ENCODE results near the gene CFAP57. TPM values are rescaled to one million over a fixed set of nuclear protein-coding genes. Genes with fewer than 3 reads are reported as not detected.

Gene CFAP57
- total RNA-seq, 1 experiment from 2014 or later: 0.44 TPM

- no peak for TF ChIP-seq CTCF (IDR thresholded peaks at IDR 0.05; ENCODE audit: unreplicated experiment)
- DNase-seq (ENCODE audit: unreplicated experiment): no peak
- ChIA-PET POLR2A (interaction anchor here (0.7 to 1.6 kb wide), 6 partner anchors 9 to 339 kb away, joined by 3 to 5 read pairs (median 3); partner anchors contain the start of gene ELOVL1), CTCF (interaction anchor here (0.7 to 1.3 kb wide), 4 partner anchors 15 to 156 kb away, joined by 3 to 5 read pairs (median 4); no protein-coding TSS in a partner anchor)
- Mint-ChIP-seq H3K27me3 (ENCODE audit: insufficient read depth, unreplicated experiment) (no peaks in the 10 kb centered on the region), H3K27ac (ENCODE audit: low read depth, unreplicated experiment) (no peak overlapping the region), H3K36me3 (ENCODE audit: insufficient read depth, unreplicated experiment) (no peaks in the 10 kb centered on the region), H3K4me3 (ENCODE audit: unreplicated experiment) (no peak overlapping the region), H3K4me1 (ENCODE audit: insufficient read depth, unreplicated experiment) (peaks cover 8% of the 10 kb centered on the region), H3K9me3 (ENCODE audit: unreplicated experiment) (peaks cover 22% of the 10 kb centered on the region)
- BruUV-seq (replicated peaks): no TSS peak
- intact Hi-C loops (cut with micrococcal nuclease): no loop called here
Measured at GRCh38 chr1:43243299-43243698, 71.2 kb downstream of the CFAP57 start.

DNA sequence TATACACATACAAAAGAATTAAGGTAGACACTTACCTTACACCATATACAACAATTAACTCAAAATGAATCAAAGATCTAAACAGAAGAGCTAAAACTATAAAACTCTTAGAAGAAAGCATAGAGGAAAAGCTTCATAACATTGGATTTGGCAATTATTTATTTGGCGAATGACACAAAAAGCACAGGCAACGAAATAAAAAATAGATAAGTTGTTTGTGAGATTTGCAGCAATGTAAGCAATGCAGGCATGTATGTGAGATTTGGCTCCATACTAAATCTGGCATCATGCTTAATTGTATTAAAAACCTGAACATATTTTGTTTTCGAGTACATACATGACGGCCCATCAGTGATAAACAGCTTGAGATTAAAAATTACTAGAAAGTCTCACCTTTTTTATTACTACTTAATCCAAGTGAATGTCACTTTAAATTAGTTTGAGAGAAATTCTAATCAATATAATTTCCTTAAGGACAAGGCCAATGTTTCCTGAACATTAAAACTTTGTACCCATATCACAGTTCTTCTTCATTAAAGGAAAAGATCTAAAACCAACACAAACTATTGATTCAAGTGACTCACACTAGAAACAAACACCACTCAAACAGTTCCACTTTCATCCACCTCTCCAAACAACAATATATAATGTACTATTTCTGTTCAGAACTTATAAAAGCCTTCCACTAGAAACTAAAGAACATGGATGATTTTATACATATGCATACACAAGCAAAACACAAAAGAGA is 74.5 kb downstream of the CFAP57 start:
- peaks cover 3% of the 10 kb centered on the region for H3K4me1 Mint-ChIP-seq (ENCODE audit: insufficient read depth, unreplicated experiment)

DNA sequence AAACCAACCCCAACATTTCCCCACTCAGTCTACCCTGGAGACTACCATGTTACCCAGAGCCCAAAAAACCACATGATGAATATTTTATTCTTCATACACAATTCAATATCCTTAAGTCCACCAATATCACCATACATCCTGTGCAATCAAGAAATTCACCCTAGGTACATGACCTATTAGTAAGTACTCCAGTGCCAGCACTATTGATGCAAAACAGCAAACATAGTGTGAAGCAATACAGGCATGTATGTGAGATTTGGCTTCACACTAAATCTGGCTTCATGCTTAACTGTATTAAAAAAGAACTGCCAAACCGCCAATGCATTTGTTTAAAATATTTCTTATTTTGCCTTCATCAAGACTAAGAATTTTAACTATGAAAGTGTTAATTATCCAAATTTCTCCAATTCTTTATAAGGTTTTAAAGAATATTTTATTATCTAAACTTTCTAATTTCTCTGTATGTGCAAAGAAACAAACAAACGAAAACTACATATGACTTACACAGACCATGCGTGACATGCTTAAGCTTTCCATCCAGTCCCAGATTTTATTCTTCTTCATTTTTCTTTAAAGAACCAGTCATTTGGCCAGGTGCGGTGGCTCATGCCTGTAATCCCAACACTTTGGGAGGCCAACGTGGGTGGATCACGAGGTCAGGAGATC is 75.3 kb downstream of the CFAP57 start:
- BruUV-seq (replicated peaks): no TSS peak
- CTCF ChIA-PET: no interaction called here
- H3K4me3 Mint-ChIP-seq (ENCODE audit: unreplicated experiment): no peak overlapping the region
- no peak for TF ChIP-seq CTCF (IDR thresholded peaks at IDR 0.05; ENCODE audit: unreplicated experiment)
- no peak overlapping the region for H3K27ac Mint-ChIP-seq (ENCODE audit: low read depth, unreplicated experiment)
- intact Hi-C loops (cut with micrococcal nuclease): no loop called here
- POLR2A ChIA-PET: no interaction called here
- no peak for DNase-seq (ENCODE audit: unreplicated experiment)
- H3K27me3 Mint-ChIP-seq (ENCODE audit: insufficient read depth, unreplicated experiment): peaks cover 3% of the 10 kb centered on the region
- H3K4me1 Mint-ChIP-seq (ENCODE audit: insufficient read depth, unreplicated experiment): no peaks in the 10 kb centered on the region
- H3K9me3 Mint-ChIP-seq (ENCODE audit: unreplicated experiment): peaks cover 28% of the 10 kb centered on the region
- no peaks in the 10 kb centered on the region for H3K36me3 Mint-ChIP-seq (ENCODE audit: insufficient read depth, unreplicated experiment)

More for the DNA sequence above, 74.5 kb downstream of the CFAP57 start:
- Mint-ChIP-seq H3K36me3 (ENCODE audit: insufficient read depth, unreplicated experiment) (no peaks in the 10 kb centered on the region), H3K9me3 (ENCODE audit: unreplicated experiment) (peaks cover 28% of the 10 kb centered on the region), H3K4me3 (ENCODE audit: unreplicated experiment) (no peak overlapping the region), H3K27ac (ENCODE audit: low read depth, unreplicated experiment) (no peak overlapping the region), H3K27me3 (ENCODE audit: insufficient read depth, unreplicated experiment) (no peaks in the 10 kb centered on the region)
- DNase-seq (ENCODE audit: unreplicated experiment): no peak
- ChIA-PET CTCF (no interaction called here), POLR2A (interaction anchor here (0.9 kb wide), 1 partner anchor 23 kb away, joined by 3 read pairs; no protein-coding TSS in a partner anchor)
- BruUV-seq (replicated peaks): no TSS peak
- no peak for TF ChIP-seq CTCF (IDR thresholded peaks at IDR 0.05; ENCODE audit: unreplicated experiment)
- intact Hi-C loops (cut with micrococcal nuclease): no loop called here

- Mint-ChIP-seq H3K27me3 (ENCODE audit: insufficient read depth, unreplicated experiment) (peaks cover 19% of the 10 kb centered on the region), H3K4me1 (ENCODE audit: insufficient read depth, unreplicated experiment) (no peaks in the 10 kb centered on the region), H3K27ac (ENCODE audit: low read depth, unreplicated experiment) (no peak overlapping the region), H3K4me3 (ENCODE audit: unreplicated experiment) (no peak overlapping the region), H3K9me3 (ENCODE audit: unreplicated experiment) (peaks cover 28% of the 10 kb centered on the region), H3K36me3 (ENCODE audit: insufficient read depth, unreplicated experiment) (no peaks in the 10 kb centered on the region)
- BruUV-seq (replicated peaks): no TSS peak
- no peak for DNase-seq (ENCODE audit: unreplicated experiment)
- CTCF ChIA-PET: no interaction called here
- no peak for TF ChIP-seq CTCF (IDR thresholded peaks at IDR 0.05; ENCODE audit: unreplicated experiment)
- intact Hi-C loops (cut with micrococcal nuclease): no loop called here
- POLR2A ChIA-PET: no interaction called here
Measured at GRCh38 chr1:43250351-43250761, 78.2 kb downstream of the CFAP57 start.
